Measurements from ENCODE around the gene TBCEL. TPM values are rescaled to one million over a fixed set of nuclear protein-coding genes. Genes with fewer than 3 reads are reported as not detected.

Gene TBCEL
- total RNA-seq, 1 donor: 9.7 TPM

GRCh38 chr11:121058941-121059340 is 35.0 kb downstream of the TBCEL start:
- no peak for DNase-seq (ENCODE audit: low read depth in 2 of 3, low spot score in 2 of 3)

- DNase-seq (ENCODE audit: low read depth in 2 of 3, low spot score in 2 of 3): no peak
Measured at GRCh38 chr11:121059605-121060004, 35.7 kb downstream of the TBCEL start.

GRCh38 chr11:121063728-121064127 is 39.8 kb downstream of the TBCEL start:
- no peak for DNase-seq (ENCODE audit: low read depth in 2 of 3, low spot score in 2 of 3)

- DNase-seq (ENCODE audit: low read depth in 2 of 3, low spot score in 2 of 3): no peak
Measured at GRCh38 chr11:121066623-121067022, 42.7 kb downstream of the TBCEL start.

GRCh38 chr11:121067026-121067425 is 43.1 kb downstream of the TBCEL start:
- no peak for DNase-seq (ENCODE audit: low read depth in 2 of 3, low spot score in 2 of 3)

- no peak for DNase-seq (ENCODE audit: low read depth in 2 of 3, low spot score in 2 of 3)
Measured at GRCh38 chr11:121067453-121067852, 43.6 kb downstream of the TBCEL start.

- DNase-seq (ENCODE audit: low read depth in 2 of 3, low spot score in 2 of 3): no peak
Measured at GRCh38 chr11:121067962-121068647, 44.2 kb downstream of the TBCEL start.

- no peak for DNase-seq (ENCODE audit: low read depth in 2 of 3, low spot score in 2 of 3)
Measured at GRCh38 chr11:121068787-121069186, 44.9 kb downstream of the TBCEL start.

GRCh38 chr11:121070951-121071845 is 47.3 kb downstream of the TBCEL start:
- DNase-seq (ENCODE audit: low read depth in 2 of 3, low spot score in 2 of 3): peak in 1 of 3 donors; percentile 24

GRCh38 chr11:121071846-121072450 is 48.0 kb downstream of the TBCEL start:
- no peak for DNase-seq (ENCODE audit: low read depth in 2 of 3, low spot score in 2 of 3)

GRCh38 chr11:121081321-121081720 is 57.4 kb downstream of the TBCEL start:
- no peak for DNase-seq (ENCODE audit: low read depth in 2 of 3, low spot score in 2 of 3)

- no peak for DNase-seq (ENCODE audit: low read depth in 2 of 3, low spot score in 2 of 3)
Measured at GRCh38 chr11:121082219-121082618, 58.3 kb downstream of the TBCEL start.

GRCh38 chr11:121082670-121083069 is 58.8 kb downstream of the TBCEL start:
- DNase-seq (ENCODE audit: low read depth in 2 of 3, low spot score in 2 of 3): no peak

- no peak for DNase-seq (ENCODE audit: low read depth in 2 of 3, low spot score in 2 of 3)
Measured at GRCh38 chr11:121086866-121087265, 63.0 kb downstream of the TBCEL start.

- no peak for DNase-seq (ENCODE audit: low read depth in 2 of 3, low spot score in 2 of 3)
Measured at GRCh38 chr11:121089566-121089965, 65.7 kb downstream of the TBCEL start.

- DNase-seq (ENCODE audit: low read depth in 2 of 3, low spot score in 2 of 3): no peak
Measured at GRCh38 chr11:121090145-121090721, 66.3 kb downstream of the TBCEL start.

GRCh38 chr11:121091492-121092152 is 67.7 kb downstream of the TBCEL start:
- DNase-seq (ENCODE audit: low read depth in 2 of 3, low spot score in 2 of 3): peak in 2 of 3 donors; percentile 7 to 37

GRCh38 chr11:121095561-121095960 is 71.7 kb downstream of the TBCEL start:
- no peak for DNase-seq (ENCODE audit: low read depth in 2 of 3, low spot score in 2 of 3)

- no peak for DNase-seq (ENCODE audit: low read depth in 2 of 3, low spot score in 2 of 3)
Measured at GRCh38 chr11:121099364-121099763, 75.5 kb downstream of the TBCEL start.

- DNase-seq (ENCODE audit: low read depth in 2 of 3, low spot score in 2 of 3): no peak
Measured at GRCh38 chr11:121099885-121100284, 76.0 kb downstream of the TBCEL start.

GRCh38 chr11:121100943-121101342 is 77.0 kb downstream of the TBCEL start, which contains the start of gene TECTA:
TECTA (plus strand) TSS chr11:121101243; CDS start chr11:121102666, 1,423 bp downstream.
- no peak for DNase-seq (ENCODE audit: low read depth in 2 of 3, low spot score in 2 of 3)
